Tibial nerve (tissue), 4 donors: ENCODE data around the gene PRPH2.

ENCODE experiments used
- EP300 ChIP-seq, 2 donors: sonication (generic); formaldehyde crosslinking; IDR thresholded peaks; one replicate each; pipeline ENCODE4 v1.6.1; 2017; ENCODE audit warnings: antibody characterized with exemption in 2 of 2, mild to moderate bottlenecking in 1 of 2
- POLR2A ChIP-seq, 2 donors: fragments of 450-650 bp; IDR thresholded peaks; one replicate each; pipeline ENCODE4 v1.6.1; 2017; ENCODE audit warnings: antibody characterized with exemption in 2 of 2, mild to moderate bottlenecking in 2 of 2, moderate library complexity in 2 of 2
- TF ChIP-seq, protein P1 (sequence below), 5 experiments: fragments of 200-600 bp in 3 of 5; fragments of 450-650 bp in 2 of 5; sonication (generic) in 3 of 5; IDR thresholded peaks; one replicate each; pipeline ENCODE4 v1.5.1; 2016 to 2019; ENCODE audit warnings: antibody characterized with exemption in 5 of 5, mild to moderate bottlenecking in 3 of 5, moderate library complexity in 2 of 5

DNA sequence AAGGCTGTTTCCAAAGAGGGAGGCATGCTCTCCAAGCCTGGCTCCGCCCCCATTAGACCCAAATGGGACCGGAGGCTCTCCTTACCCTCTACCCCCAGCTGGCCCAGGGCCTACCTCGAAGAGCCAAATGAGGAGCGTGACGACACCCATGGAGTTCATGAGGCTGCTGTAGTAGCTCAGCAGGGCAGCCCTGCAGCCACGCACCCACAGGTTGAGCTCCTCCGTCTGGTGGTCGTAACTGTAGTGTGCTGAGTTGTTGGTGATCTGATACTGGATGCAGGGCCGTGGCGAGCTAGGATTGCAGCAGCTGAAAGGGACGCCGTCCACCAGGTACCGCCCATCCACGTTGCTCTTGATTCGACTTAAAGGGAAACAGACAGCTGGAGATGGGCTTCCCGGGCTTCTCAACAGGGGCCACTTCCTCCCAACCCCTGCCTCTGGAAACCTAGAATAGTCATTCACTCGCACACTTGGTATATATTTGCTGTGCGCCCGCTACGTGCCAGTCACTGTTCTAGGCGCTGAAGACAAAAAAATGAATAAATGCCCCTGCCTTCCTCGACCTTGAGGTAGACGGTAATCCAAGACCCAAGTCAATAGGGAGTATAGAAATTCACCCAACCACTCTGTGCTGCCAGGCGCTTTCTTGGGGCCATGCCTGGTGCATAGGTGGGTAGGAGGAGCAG lies 18.0 kb downstream of the PRPH2 start:
- TF ChIP-seq, protein P1, sequence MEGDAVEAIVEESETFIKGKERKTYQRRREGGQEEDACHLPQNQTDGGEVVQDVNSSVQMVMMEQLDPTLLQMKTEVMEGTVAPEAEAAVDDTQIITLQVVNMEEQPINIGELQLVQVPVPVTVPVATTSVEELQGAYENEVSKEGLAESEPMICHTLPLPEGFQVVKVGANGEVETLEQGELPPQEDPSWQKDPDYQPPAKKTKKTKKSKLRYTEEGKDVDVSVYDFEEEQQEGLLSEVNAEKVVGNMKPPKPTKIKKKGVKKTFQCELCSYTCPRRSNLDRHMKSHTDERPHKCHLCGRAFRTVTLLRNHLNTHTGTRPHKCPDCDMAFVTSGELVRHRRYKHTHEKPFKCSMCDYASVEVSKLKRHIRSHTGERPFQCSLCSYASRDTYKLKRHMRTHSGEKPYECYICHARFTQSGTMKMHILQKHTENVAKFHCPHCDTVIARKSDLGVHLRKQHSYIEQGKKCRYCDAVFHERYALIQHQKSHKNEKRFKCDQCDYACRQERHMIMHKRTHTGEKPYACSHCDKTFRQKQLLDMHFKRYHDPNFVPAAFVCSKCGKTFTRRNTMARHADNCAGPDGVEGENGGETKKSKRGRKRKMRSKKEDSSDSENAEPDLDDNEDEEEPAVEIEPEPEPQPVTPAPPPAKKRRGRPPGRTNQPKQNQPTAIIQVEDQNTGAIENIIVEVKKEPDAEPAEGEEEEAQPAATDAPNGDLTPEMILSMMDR (IDR thresholded peaks at IDR 0.05): no peak
- no peak for TF ChIP-seq EP300 (IDR thresholded peaks at IDR 0.05)
- no peak for TF ChIP-seq POLR2A (IDR thresholded peaks at IDR 0.05)
